Ishikawa (cell line): ENCODE data around the gene MRPS12.

ENCODE experiments used
- CEBPB ChIP-seq: IDR thresholded peaks from 2 replicates; pipeline ENCODE4 v1.6.1; 2012
- CREB1 ChIP-seq: IDR thresholded peaks from 2 replicates; pipeline ENCODE4 v1.6.1; 2012; ENCODE audit warnings: low read depth
- EGR1 ChIP-seq: IDR thresholded peaks from 2 replicates; pipeline ENCODE4 v1.6.1; 2012
- EP300 ChIP-seq: IDR thresholded peaks from 2 replicates; pipeline ENCODE4 v1.6.1; 2012; ENCODE audit warnings: borderline replicate concordance
- FOXM1 ChIP-seq: IDR thresholded peaks from 2 replicates; pipeline ENCODE4 v1.6.1; 2012; ENCODE audit warnings: low read depth, borderline replicate concordance
- NFIC ChIP-seq: IDR thresholded peaks from 2 replicates; pipeline ENCODE4 v1.6.1; 2012
- RAD21 ChIP-seq: IDR thresholded peaks from 2 replicates; pipeline ENCODE4 v1.6.1; 2012; ENCODE audit warnings: low read depth
- TAF1 ChIP-seq: IDR thresholded peaks from 2 replicates; pipeline ENCODE4 v1.6.1; 2012; ENCODE audit warnings: low read depth, mild to moderate bottlenecking
- TCF12 ChIP-seq: IDR thresholded peaks from 2 replicates; pipeline ENCODE4 v1.6.1; 2012; ENCODE audit warnings: low read depth
- TEAD4 ChIP-seq: IDR thresholded peaks from 2 replicates; pipeline ENCODE4 v1.6.1; 2012
- YY1 ChIP-seq: IDR thresholded peaks from 2 replicates; pipeline ENCODE4 v1.6.1; 2012; ENCODE audit warnings: low read depth
- ZBTB7A ChIP-seq: IDR thresholded peaks from 2 replicates; pipeline ENCODE4 v1.6.1; 2012; ENCODE audit warnings: low read depth
- TF ChIP-seq, protein P1 (sequence below): IDR thresholded peaks from 2 replicates; pipeline ENCODE4 v1.6.1; 2012
- TF ChIP-seq, protein P2 (sequence below): IDR thresholded peaks from 2 replicates; pipeline ENCODE4 v1.6.1; 2012; ENCODE audit warnings: low read depth, mild to moderate bottlenecking
- TF ChIP-seq, protein P3 (sequence below): IDR thresholded peaks from 2 replicates; pipeline ENCODE4 v1.6.1; 2012

Gene MRPS12

DNA sequence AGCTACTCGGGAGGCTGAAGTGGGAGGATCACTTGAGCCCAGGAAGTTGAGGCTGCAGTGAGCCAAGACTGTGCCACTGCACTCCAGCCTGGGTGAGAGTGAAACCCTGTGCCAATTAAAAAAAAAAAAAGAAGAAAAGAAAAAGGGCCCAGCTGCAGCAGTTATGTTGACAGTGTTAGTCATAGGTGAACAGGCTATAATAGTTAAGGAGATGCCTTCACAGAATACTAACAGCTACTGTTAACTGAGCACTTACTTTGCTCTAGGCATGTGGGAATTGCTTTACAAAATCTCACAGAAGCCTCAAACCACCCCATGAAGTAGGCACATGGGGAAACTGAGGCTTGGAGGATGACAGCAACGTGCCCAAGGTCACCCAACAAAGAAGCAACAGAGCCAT lies 40.9 kb downstream of the MRPS12 start:
- TF ChIP-seq NFIC, result no peak
- TF ChIP-seq, protein P1, sequence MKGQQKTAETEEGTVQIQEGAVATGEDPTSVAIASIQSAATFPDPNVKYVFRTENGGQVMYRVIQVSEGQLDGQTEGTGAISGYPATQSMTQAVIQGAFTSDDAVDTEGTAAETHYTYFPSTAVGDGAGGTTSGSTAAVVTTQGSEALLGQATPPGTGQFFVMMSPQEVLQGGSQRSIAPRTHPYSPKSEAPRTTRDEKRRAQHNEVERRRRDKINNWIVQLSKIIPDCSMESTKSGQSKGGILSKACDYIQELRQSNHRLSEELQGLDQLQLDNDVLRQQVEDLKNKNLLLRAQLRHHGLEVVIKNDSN, result no peak

DNA sequence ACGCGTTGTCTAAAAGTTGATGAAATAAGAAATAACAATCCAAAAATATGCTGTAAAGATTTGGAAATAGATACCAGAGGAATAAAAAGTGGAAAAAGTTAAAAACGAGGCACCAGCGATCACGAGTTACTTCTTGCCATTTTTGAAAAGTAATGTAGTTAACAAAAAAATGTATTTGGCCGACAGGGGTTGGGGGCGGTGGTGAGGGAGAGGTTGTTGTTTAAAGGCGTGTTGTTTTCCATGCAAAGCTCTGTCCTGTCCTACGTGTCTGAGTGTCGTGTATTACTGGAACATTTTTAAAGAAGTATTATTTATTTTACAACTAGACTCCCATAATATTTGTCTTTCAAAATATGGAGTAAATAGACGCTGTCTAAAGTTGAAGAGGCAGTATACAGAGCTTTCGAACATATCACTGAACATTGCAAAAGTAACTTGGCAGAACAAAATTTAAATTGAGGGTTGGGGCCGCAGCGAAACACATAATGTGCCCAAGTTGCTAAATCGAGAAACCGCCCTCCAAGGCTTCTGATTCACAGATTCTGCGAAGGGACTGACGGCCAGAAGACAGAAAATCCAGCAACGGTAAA lies 44.0 kb downstream of the MRPS12 start:
- TF ChIP-seq TEAD4 (no peak), CREB1 (no peak), TCF12 (no peak), EGR1 (no peak)
- TF ChIP-seq, protein P2, sequence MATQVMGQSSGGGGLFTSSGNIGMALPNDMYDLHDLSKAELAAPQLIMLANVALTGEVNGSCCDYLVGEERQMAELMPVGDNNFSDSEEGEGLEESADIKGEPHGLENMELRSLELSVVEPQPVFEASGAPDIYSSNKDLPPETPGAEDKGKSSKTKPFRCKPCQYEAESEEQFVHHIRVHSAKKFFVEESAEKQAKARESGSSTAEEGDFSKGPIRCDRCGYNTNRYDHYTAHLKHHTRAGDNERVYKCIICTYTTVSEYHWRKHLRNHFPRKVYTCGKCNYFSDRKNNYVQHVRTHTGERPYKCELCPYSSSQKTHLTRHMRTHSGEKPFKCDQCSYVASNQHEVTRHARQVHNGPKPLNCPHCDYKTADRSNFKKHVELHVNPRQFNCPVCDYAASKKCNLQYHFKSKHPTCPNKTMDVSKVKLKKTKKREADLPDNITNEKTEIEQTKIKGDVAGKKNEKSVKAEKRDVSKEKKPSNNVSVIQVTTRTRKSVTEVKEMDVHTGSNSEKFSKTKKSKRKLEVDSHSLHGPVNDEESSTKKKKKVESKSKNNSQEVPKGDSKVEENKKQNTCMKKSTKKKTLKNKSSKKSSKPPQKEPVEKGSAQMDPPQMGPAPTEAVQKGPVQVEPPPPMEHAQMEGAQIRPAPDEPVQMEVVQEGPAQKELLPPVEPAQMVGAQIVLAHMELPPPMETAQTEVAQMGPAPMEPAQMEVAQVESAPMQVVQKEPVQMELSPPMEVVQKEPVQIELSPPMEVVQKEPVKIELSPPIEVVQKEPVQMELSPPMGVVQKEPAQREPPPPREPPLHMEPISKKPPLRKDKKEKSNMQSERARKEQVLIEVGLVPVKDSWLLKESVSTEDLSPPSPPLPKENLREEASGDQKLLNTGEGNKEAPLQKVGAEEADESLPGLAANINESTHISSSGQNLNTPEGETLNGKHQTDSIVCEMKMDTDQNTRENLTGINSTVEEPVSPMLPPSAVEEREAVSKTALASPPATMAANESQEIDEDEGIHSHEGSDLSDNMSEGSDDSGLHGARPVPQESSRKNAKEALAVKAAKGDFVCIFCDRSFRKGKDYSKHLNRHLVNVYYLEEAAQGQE, result no peak

DNA sequence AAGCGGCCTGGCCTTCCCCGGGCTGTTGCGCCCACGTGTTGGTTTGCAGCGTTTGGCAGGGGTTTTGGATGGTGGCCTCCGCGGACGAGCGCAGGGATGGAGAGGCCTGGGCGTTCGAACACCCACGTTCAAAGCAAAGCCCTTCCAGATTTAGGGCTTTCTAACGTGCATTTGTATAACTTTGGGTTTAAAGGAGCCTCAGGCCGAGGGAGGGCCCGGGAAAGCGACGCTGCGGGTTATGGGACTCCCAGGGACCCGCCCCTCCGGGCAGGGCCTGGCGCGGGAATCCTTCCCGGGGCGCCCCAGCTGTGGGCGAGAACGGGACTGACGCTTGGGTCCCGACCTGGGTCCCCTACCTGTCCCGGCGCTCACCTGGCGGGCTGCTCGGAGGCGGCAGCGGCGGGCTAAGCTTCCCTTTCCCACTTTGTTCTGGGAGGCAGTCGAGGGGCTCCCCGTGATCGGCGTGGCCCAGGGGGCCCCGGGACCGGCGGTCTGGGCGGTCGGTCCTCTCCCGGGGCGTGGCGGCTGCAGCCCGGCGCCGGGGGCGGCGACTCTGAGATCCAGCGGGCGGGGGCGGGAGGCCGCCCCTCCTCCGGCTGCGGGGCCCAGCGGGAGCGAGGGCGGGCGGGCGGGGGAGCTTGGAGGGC lies 44.6 kb downstream of the MRPS12 start, which contains the start of gene FBXO17:
Gene FBXO17, minus strand, starts transcription at position 529 of the 647 bp plus-strand sequence. CDS start 25,423 bp downstream, outside the sequence.
- TF ChIP-seq NFIC (no peak), ZBTB7A (peak; percentile 81), EGR1 (peak; percentile 68)
- TF ChIP-seq, protein P1, result peak; percentile 61; the same call in 1 of the 2 replicates
- TF ChIP-seq, protein P3, sequence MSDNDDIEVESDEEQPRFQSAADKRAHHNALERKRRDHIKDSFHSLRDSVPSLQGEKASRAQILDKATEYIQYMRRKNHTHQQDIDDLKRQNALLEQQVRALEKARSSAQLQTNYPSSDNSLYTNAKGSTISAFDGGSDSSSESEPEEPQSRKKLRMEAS, result peak; percentile 96

DNA sequence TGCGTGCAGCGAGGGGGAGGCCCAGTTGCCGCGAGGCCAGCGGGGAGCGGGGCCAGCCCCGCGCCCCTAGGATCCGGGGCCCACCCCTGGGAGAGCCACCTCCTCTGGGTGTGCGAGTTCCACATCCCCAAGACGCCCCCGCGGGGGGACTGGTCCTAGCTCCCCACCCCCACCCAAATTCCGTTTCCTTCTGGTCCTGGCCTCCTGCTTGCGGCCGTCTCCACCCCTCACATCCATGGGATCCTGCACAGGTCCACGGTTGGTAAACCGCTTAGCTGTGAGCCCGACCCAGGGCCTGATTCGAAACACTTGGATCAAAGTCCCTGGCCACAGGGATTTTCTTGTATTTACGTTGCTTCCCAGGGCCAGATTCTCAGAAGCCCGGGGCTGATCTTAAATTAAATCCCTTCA lies 45.1 kb downstream of the MRPS12 start:
- TF ChIP-seq ZBTB7A (peak; percentile 7; the same call in 1 of the 2 replicates), TAF1 (no peak), CEBPB (no peak)

DNA sequence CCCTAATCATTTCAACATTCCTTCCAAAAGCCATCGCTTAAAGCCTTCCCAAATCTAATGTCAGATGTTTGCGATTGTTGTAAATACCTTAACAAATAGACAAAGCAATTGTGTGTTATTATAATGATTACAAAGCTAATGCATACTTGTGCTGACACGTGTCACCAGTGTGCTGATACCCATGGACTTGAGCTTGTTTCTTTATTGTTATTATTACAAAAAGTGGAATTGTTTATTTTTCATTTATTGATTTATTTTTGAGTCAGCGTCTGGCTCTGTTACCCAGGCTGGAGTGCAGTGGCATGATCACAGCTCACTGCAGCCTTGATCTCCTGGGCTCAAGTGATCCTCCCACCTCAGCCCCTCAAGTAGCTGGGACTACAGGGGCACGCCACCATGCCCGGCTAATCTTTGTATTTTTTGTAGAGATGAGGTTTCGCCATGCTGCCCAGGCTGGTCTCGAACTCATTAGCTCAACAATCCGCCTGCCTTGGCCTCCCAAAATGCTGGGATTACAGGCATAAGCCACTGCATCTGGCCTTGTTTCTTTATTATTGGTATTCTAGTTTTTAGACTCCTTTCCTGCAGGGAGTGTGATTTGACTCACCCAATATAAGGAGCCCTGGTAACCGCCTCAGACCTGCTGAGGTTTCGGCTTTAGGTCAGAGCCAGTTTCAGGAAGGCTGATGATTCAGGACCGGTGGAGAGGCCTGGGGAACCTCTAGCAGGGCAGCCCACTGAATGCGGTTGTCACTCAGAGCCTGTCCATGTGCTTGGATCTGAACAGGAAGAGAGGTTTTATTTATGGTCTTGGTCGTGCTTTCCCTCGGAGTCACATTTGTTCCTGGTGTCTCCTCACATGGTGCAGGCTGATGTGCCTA lies 46.9 kb downstream of the MRPS12 start:
- no peak for TF ChIP-seq EGR1
- TF ChIP-seq YY1, result no peak
- TF ChIP-seq, protein P1, result no peak
- TF ChIP-seq NFIC, result no peak
- TF ChIP-seq TAF1, result no peak

DNA sequence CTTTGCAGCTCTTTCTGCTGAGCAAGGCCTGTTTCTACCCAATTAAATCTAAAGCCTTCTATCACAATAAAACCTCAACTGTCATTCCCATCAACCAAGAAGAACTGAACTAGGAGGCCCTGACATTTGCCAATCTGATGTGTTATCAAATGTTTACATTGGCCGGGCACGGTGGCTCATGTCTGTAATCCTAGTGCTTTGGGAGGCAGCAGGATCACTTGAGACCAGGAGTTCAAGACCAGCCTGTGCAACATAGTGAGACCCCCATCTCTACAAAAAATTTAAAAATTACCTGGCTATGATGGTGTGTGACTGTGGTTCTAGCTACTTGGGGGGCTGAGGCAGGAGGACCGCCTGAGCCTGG lies 47.6 kb downstream of the MRPS12 start:
- TF ChIP-seq, protein P1, result no peak
- TF ChIP-seq TAF1 (no peak), EGR1 (no peak), EP300 (no peak)
- TF ChIP-seq, protein P3, result no peak

DNA sequence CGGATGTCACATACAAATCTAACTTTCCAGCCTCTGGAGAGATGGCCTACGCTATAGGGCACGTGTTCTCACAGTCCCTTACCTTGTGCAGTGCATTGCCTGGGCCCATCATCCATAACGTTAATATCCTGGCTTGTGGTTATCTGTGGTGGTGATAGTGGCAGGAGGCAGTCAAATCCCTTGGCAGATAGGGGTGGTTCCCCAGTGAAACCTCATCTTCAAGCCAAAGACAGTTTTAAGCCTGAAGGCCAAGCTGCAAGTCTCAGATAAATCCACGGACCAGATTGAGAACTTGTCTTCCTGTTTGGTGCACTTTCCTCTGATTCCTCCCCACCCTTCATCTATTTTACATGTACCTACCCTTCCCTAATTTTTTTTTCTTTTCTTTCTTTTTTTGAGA lies 49.1 kb downstream of the MRPS12 start:
- TF ChIP-seq, protein P1, result no peak
- no peak for TF ChIP-seq EP300
- TF ChIP-seq YY1, result no peak
- TF ChIP-seq, protein P2, result no peak
- no peak for TF ChIP-seq TCF12
- TF ChIP-seq RAD21, result no peak
- TF ChIP-seq ZBTB7A, result no peak
- TF ChIP-seq CREB1, result no peak
- no peak for TF ChIP-seq TAF1
- TF ChIP-seq FOXM1, result no peak
- no peak for TF ChIP-seq CEBPB
- TF ChIP-seq, protein P3, result no peak
- no peak for TF ChIP-seq EGR1
- no peak for TF ChIP-seq NFIC
